Testis (tissue), 5 donors: ENCODE measurements around the gene COMMD7. TPM values are rescaled to one million over a fixed set of nuclear protein-coding genes. Genes with fewer than 3 reads are reported as not detected.
A peak's percentile ranks its signal among the peaks of the same experiment; 100 is the strongest.

Source experiments
- DNase-seq: peaks from one replicate; pipeline ENCODE4 v3.0.0-alpha.2; 2019
- H3K27ac ChIP-seq, 2 donors: fragments of 200-600 bp; sonication (generic); one replicate each; pipeline ENCODE4 v1.5.1; 2019
- H3K27me3 ChIP-seq: fragments of 200-600 bp; sonication (generic); one replicate; pipeline ENCODE4 v1.5.1; 2019
- H3K36me3 ChIP-seq: fragments of 200-600 bp; sonication (generic); one replicate; pipeline ENCODE4 v1.5.1; 2017; ENCODE audit warnings: low read depth; ENCODE audit errors: missing control alignments
- H3K4me1 ChIP-seq: fragments of 200-600 bp; sonication (generic); one replicate; pipeline ENCODE4 v1.5.1; 2019
- H3K4me3 ChIP-seq, 2 donors: fragments of 200-600 bp; sonication (generic); one replicate each; pipeline ENCODE4 v1.5.1; 2017 to 2019
- H3K9me3 ChIP-seq: fragments of 200-600 bp; sonication (generic); one replicate; pipeline ENCODE4 v1.5.1; 2017
- POLR2A ChIP-seq: fragments of 450-650 bp; IDR thresholded peaks from one replicate; pipeline ENCODE4 v1.6.1; 2017; ENCODE audit warnings: antibody characterized with exemption, mild to moderate bottlenecking, moderate library complexity
- WGBS, 2 donors: methylation state at CpG; one replicate each; pipeline ENCODE4 v1.1.5; 2018; 5-methylcytosine and 5-hydroxymethylcytosine counted together
- intact Hi-C: fragments of 100-400 bp; cut with DNase I; formaldehyde crosslinking; loops from one replicate; pipeline ENCODE4 v1.15.1; 2023; ENCODE audit warnings: low total_unique reads
- long read RNA-seq, 2 donors: transcript quantifications; one replicate each; lab custom pipeline, GENCODE V29; 2026
- polyA plus RNA-seq: library from polyadenylated mRNA; stranded (reverse); fragments of 350-450 nt; fragmentation: Illumina TruSeq; extraction: RNeasy Lipid Tissue Mini Kit (QIAGEN cat#74804); gene quantifications from one replicate; pipeline ENCODE4 v1.2.3, GENCODE V29; 2014; ENCODE audit warnings: low read depth, low replicate concordance; ENCODE audit not compliant: insufficient read depth
- total RNA-seq, 2 donors: library from RNA; depleted of rRNA; stranded (reverse); fragments of >200 nt; gene quantifications; one replicate each; pipeline ENCODE4 v1.2.3, GENCODE V29; 2016
- TF ChIP-seq, protein P1 (sequence below), 3 experiments: fragments of 450-650 bp in 2 of 3; fragments of 200-600 bp in 1 of 3; sonication (generic) in 1 of 3; IDR thresholded peaks; one replicate each; pipeline ENCODE4 v1.5.1; 2016 to 2019; ENCODE audit warnings: antibody characterized with exemption in 3 of 3, mild to moderate bottlenecking in 2 of 3, moderate library complexity in 1 of 3

The COMMD7 gene
- 10 to 100 TPM; 18.0 to 21.8 TPM for total RNA-seq
- polyA plus RNA-seq, result 26.0 TPM
- long read RNA-seq, donor 1, transcript COMMD7-201 (9 exons, 1,900 nt), result major isoform, 17 of 18 reads
- long read RNA-seq, donor 1, partial matches to known transcripts, result 0 of 18 reads
- long read RNA-seq, donor 1, other reads (novel, unspliced or antisense), result 0 of 18 reads
- long read RNA-seq, donor 2, transcript COMMD7-201 (9 exons, 1,900 nt), result major isoform, 19 of 22 reads
- long read RNA-seq, donor 2, partial matches to known transcripts, result 0 of 22 reads
- long read RNA-seq, donor 2, other reads (novel, unspliced or antisense), result 0 of 22 reads

DNA sequence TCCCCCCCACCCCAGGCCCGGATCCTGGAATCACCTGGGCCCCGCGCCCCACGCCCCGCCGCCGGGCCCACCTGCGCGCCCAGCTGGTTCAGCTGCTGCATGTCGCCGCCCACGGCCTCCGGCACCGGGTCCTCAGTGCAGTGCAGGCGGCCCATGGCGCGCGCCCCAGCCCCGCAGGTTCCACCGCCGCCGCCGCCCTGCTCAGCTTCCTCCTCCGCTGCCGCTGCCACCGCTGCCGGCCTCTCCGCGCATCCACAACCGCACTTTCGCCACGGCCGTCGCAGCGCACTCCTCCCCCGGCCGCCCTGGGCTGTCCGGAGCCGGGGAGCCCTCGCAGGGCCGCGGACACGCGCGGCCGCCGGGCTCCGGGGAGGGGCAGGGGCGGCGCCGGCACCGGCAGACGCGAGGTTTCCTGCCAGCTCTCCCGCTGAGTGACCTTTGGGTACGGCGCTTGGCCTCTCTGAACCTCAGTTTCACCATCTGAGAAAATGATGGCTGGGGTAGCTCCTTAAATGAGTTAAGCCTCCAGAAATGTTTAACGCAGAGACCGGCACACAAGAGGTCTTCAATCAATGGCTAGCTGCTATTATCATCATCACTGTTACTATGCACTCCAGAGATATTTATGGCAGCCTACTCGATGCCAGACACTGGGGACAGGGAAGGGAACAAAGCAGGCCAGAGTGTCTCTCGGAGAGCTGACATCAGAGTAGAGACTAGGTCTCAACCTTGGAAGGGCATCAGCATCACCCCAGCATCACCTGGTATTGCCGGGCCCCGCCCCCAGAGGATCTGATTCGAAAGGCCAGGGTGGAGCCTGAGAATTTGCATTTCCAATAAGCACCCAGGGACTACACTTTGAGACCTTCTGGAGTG, at the start of gene COMMD7:
Gene COMMD7, minus strand, starts transcription at position 231 of the 876 bp plus-strand sequence. Its CDS starts 76 bp downstream, at position 155.
- intact Hi-C loops, result no loop called here
- no peak for TF ChIP-seq POLR2A
- TF ChIP-seq, protein P1, sequence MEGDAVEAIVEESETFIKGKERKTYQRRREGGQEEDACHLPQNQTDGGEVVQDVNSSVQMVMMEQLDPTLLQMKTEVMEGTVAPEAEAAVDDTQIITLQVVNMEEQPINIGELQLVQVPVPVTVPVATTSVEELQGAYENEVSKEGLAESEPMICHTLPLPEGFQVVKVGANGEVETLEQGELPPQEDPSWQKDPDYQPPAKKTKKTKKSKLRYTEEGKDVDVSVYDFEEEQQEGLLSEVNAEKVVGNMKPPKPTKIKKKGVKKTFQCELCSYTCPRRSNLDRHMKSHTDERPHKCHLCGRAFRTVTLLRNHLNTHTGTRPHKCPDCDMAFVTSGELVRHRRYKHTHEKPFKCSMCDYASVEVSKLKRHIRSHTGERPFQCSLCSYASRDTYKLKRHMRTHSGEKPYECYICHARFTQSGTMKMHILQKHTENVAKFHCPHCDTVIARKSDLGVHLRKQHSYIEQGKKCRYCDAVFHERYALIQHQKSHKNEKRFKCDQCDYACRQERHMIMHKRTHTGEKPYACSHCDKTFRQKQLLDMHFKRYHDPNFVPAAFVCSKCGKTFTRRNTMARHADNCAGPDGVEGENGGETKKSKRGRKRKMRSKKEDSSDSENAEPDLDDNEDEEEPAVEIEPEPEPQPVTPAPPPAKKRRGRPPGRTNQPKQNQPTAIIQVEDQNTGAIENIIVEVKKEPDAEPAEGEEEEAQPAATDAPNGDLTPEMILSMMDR (IDR thresholded peaks at IDR 0.05), result no peak
- H3K9me3 ChIP-seq, result no peaks in the 10 kb centered on the region
- no peaks in the 10 kb centered on the region for H3K36me3 ChIP-seq
- no peaks in the 10 kb centered on the region for H3K27me3 ChIP-seq
- H3K4me3 ChIP-seq, result peak within 1 kb of the TSS; percentile 76 to 80
- peaks cover 4% of the 10 kb centered on the region for H3K4me1 ChIP-seq
- 1 to 6% methylated on average over 7 to 36 of the region's 64 CpGs for WGBS, 2 donors
- DNase-seq, result peak; percentile 72
- H3K27ac ChIP-seq, result peak within 1 kb of the TSS; percentile 82 to 86

DNA sequence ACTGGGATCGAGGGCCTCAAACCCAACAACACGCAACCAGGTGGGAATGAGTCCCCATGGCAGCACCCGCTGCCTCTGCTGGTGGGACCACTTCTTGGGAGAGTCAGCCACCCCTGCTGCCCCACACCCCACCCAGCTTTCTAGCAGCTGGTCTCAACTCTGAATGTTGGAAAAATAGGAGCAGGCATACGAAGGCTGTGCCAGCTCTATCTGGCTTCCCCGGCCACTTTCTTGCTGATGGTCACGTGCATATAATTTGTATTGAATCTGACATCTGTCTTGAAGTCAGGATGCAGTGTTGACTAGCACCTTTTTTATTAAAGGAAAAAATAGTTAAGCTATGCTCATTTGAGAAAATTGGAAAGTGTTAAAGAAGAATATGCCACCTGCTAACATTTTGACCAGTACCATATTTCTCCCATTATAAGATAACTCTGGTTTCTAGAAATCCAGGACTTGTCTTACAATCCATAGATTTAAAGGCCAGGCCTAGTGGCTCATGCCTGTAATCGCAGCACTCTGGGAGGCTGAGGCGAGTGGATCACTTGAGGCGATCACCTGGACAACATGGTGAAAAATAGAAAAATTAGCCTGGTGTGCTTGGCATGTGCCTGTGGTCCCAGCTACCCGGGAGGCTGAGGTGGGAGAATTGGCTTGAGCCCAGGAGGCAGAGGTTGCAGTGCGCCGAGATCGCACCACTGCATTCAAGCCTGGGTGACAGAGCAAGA, 49.6 kb upstream of the COMMD7 start:
- no peak overlapping the region for H3K27ac ChIP-seq
- no peaks in the 10 kb centered on the region for H3K27me3 ChIP-seq
- H3K9me3 ChIP-seq, result no peaks in the 10 kb centered on the region
- peaks cover 4% of the 10 kb centered on the region for H3K4me1 ChIP-seq
- no peak for DNase-seq
- no peak overlapping the region for H3K4me3 ChIP-seq
- H3K36me3 ChIP-seq, result no peaks in the 10 kb centered on the region
- 83 to 85% methylated on average over 10 to 12 of the region's 13 CpGs for WGBS, 2 donors
- TF ChIP-seq, protein P1 (IDR thresholded peaks at IDR 0.05), result no peak
- TF ChIP-seq POLR2A, result no peak
- intact Hi-C loops, result no loop called here

DNA sequence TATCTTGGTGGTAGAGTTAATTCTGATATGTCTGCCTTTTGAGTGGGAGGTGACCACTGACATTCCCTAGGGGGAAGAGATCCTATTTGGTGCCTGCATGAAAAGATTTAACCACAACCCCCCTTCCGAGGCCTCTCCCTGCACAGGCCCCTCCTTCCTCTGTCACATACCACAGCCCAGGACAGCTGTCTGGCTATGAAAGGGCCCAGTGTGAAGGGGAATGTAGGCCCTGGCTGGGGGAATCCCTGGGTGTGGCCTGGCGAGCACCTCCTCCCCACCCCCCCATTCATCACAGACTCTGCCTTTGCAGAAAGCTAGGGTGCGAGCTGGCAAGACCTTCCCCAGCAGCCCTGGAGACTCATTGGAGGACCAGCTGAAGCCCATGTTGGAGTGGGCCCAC, 49.0 kb upstream of the COMMD7 start:
- Histone ChIP-seq H3K9me3 (no peaks in the 10 kb centered on the region), H3K4me1 (peaks cover 4% of the 10 kb centered on the region), H3K4me3 (no peak overlapping the region), H3K27me3 (no peaks in the 10 kb centered on the region), H3K27ac (no peak overlapping the region), H3K36me3 (no peaks in the 10 kb centered on the region)
- intact Hi-C loops, result no loop called here
- no peak for TF ChIP-seq POLR2A
- TF ChIP-seq, protein P1 (IDR thresholded peaks at IDR 0.05), result no peak
- peak; percentile 32 for DNase-seq
- 68 to 78% methylated on average over 1 to 3 of the region's 3 CpGs for WGBS, 2 donors

DNA sequence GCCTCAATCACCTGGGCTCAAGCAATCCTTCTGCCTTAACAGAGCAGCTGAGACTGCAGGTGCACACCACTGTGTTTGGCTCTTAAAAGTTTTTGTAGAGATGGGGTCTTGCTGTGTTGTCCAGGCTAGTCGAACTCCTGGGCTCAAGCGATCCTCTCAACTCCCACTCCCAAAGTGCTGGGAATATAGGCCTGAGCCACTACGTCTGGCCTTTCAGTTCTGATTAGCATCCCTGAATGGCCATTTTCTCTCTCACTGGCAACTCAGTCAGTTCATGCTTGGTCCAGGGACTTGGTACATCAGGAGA, 47.4 kb upstream of the COMMD7 start:
- TF ChIP-seq, protein P1 (IDR thresholded peaks at IDR 0.05), result no peak
- TF ChIP-seq POLR2A, result no peak
- WGBS, 2 donors, result 96 to 100% methylated on average over 3 of the region's 3 CpGs
- Histone ChIP-seq H3K4me1 (peaks cover 4% of the 10 kb centered on the region), H3K27ac (no peak overlapping the region), H3K9me3 (no peaks in the 10 kb centered on the region), H3K27me3 (no peaks in the 10 kb centered on the region), H3K4me3 (no peak overlapping the region), H3K36me3 (no peaks in the 10 kb centered on the region)
- intact Hi-C loops, result no loop called here
- no peak for DNase-seq
